A204.1 (cell line): ENCODE data around the gene SKOR1.

Source experiments
- FAIRE-seq: peaks from 2 replicates; lab custom pipeline; 2012; peaks lifted over from hg19 to GRCh38; lab: Jason Lieb, UNC

Gene SKOR1

GRCh38 chr15:67796196-67797127 is 28.8 kb upstream of the SKOR1 start:
- FAIRE-seq = no peak

DNA sequence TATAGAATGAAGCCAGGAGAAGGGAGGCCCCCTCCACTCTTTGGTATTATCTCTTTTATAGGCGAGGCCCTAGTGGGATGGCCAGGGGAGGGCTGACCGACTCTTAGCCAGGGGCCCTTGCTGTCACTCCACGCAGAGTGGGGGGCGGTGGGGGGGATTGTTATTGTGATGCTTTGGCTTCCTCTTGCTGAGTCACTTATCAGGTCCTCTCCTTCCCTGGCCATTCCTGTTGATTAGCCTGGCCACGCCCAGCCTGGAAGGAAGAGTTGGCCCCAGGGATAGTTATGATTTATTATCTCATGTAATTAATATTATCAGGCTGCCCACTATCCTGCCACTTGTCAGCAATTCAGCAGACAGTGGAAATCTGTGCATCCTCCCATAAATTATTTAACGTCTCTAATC is 25.5 kb upstream of the SKOR1 start:
- FAIRE-seq = no peak

- no peak for FAIRE-seq
These were observed 24.2 kb upstream of the SKOR1 start for GRCh38 chr15:67801142-67801541.

DNA sequence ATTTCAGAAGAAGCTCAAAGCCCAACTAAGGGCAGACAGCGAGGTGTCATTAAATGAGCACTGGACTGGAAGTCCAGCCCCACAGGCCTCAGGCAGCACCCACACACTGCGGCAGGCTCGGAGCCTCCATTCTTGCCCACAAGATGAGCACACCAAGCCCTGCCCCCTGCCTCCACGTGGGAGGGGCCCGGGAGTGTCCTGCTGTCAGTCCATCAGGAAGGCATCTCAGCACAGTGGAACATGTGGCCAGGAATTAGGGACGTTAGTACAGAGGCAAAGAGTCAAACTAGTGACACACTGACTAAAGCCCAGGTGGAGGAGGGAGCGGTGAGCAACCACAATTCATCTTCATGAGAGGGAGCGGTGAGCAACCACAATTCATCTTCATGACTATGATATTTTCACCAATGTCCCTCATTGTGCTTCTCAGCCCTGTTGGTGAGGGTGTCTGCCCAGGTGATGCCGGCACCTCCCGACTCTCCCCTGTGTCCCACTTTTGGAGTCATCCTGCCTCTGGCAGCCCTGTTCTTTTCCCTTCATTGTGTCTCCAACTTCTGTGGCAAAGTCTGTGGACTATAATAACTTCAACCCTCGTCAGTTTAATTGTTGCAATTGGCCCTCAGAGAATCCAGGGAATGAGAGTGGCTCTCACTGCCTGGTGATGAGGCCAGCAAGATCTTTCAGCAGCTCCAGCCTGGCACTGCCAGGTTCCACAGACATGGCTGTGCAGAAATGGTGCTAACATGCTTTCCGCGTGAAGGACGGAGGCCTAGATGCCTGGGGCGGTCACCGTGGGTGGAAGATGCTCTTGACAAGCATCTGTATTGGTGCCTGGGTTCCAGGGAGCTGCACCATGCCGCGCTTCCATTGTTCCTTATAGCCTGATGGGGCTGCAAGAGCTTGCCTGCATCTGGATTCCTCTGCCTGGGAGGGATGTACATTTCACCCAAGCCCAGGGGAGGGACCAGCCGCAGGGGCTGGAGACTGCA is 23.1 kb upstream of the SKOR1 start:
- no peak for FAIRE-seq

DNA sequence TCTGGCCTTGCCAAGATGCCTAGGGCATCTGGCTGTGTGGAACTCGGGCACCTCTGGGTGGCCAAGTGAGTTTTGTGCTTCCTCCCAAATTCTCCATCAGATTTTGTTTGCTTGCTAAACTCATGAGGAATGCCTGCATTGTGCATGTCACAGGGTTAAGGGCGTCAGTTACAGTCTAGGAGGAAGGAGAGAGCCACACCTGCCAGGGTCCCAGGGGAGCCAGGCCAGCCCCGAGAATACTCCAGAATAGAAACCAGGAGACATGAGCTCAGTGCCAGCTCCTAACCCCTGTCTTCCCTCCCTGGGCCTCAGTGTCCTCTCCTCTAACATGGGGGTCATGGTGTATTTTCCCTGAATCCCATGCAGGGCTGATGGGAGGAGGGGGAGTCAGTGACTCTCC is 22.0 kb upstream of the SKOR1 start:
- no peak for FAIRE-seq

- FAIRE-seq = no peak
These were observed 21.1 kb upstream of the SKOR1 start for GRCh38 chr15:67803996-67804843.

DNA sequence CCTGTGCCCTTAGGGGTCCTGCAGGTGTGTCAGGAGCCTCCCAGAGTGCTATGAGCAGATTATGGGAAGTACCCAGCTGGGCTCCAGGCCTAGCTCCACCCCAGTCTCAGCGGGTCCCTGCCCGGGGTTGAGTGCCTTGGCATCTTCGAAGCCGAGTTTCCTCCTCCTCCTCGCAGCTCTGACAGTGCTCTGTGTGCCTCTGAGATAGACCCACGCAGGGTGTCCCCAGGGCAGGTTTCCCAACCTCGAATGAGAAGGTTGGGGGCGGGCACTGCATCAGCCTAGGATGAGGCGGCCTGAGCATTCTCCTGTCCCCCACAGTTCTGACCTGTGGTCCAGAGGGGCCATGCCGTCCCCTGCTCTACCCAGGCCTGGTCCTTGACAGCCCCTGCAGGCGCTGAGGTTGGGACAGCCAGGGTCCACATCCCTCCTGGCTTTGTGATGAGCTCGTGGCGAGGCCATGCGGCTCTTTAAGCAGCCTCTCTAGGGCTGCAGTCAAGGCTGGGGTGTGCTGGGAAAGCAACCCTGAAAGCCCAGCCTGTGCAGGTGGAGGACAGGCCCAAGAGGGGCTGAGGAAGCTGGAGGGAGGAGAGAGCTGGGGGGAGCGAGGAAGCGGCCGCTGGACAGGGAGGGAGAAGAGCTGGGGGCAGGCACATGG is 20.2 kb upstream of the SKOR1 start:
- no peak for FAIRE-seq

DNA sequence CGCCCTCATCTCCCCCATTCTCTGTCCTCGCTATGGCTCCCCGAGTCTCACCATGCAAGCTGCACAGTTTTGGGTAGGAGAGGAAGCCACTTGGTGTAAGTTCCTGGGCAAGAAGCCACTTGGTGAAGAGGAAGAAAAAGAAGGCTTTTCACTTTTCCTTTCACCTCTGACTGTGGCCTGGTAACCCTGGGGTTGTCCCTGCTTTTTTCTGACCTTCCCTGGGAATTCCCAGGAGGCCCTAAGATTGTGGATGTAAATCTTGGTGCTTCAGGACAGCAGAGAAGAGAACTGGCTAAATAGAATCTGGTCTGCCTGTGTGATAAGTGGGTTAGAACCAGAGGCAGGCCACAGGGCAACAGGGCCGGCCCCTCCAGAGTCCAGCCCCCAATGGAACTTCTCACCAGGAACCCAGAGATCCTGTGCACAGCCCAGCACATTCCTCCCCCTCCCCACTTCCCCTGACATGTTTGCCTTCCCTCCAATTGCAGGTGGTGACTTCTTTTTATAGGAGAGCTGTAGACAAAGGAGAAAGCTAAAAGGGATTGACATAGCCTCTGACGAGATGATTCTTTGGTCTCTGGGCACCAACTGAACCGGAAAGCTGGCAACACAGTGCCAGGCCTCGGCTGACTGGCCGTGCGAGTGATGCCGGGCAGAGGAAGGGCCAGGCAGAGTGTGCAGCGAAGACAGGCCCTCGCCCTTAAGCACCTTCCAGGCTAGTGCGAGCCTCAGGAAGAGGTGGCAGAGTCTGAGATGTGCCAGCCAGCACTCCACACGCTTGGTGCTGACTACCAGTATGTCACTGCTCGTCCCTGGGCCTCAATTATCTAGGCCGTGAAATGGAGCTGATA is 19.4 kb upstream of the SKOR1 start:
- no peak for FAIRE-seq

GRCh38 chr15:67806536-67806935 is 18.8 kb upstream of the SKOR1 start:
- no peak for FAIRE-seq

DNA sequence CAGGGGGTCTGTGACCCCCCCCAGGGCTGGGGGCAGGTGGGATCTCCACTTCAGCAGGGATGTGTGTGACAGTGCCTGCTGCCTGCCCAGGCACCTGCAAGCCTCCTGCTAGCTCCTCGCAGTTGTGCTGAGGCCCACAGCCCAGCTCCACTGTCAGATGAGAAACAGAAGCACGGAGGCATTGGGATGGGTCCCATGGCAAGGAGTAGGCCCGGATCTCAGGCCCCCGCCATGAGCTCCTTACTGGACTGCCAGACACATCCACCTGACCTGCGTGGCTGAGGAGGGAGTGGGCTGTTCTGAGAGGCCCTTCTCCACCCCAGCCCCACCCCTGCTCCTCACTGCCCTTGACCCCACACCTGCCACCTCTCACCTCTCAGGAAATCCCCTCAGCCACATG is 18.2 kb upstream of the SKOR1 start:
- FAIRE-seq = no peak

- FAIRE-seq = no peak
These were observed 17.5 kb upstream of the SKOR1 start for GRCh38 chr15:67807836-67808235.

DNA sequence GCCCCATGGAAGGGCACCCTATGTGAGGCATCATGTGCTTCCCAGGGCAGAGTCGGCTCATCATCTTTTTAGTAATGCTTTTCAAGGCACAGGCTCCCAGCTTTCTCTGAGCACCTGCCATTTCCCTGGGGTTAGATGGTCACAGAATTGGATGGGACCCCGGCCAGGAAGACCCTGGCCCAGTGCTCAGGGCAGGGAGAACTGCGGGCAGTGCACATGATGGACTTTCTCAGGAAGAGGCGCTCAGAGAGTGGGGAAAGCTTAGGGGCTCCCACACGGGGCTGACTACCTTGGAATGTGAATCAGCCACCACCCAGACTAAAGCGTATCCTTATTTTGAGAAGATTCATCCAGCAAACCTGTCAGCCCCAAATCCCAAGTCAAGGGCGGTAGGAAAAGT is 16.5 kb upstream of the SKOR1 start:
- no peak for FAIRE-seq

DNA sequence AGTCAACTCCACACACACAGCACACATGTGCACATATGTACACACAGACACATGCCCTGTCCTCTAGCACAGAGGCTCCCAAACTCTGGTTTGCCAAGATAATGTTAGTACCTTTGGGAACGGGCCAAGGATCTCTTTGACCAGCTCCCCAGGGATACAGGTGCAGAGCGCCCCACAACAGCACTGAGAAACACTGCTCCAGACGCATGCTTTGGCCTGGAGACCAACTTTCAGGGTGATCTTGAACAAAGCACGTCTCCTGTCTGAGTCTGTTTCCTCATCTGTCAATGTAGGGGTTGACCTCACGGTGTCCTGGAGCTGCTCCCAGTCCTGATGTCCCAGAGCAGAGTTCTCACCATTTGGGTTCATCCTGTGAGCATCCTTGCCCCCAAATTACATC is 15.9 kb upstream of the SKOR1 start:
- FAIRE-seq = no peak

GRCh38 chr15:67809866-67810265 is 15.4 kb upstream of the SKOR1 start:
- no peak for FAIRE-seq

DNA sequence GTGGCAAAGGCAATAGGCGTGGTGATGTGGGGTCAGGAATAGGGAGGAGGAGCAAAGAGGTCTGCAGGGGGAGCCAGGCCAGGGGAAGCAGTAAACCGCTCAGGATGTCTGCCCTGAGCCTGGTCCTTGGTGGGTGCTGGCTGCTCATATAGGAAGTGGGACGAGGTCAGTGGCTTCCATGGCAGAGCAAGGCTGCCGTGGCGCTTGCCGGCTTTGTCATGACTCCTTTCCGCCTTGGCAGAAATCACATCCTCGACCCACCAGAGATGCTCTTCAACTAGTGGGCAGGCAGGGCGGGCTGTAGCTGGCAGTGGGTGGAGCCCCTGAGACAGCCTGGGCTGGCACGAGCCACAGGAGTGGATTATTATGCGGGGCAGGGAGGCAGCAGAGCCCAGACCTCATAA is 13.1 kb upstream of the SKOR1 start:
- FAIRE-seq = no peak

DNA sequence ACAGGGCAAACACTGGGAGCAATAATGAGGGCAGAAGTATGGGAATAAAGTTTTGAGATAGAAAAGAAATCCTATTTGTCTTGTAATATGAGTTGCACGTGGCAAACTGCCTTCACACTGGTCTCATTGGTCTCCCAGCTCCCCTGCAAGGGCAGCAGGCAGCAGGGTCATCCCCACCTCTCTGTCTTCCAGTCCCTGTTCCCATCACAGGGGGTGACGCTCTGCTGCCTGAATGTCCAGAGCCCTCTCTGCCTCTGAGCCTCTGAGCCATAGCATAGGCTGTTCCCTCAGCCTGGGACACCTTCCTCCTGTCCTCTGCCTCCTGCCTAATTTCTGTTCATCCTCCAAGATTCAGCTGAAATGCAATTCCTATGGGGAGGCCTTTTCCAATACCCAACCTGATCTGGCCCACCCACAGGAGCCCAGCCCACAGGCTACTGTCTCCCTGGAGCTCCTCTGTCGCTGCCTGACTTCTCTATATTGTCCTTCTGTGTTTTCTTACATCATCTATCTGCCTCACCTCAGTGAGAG is 12.1 kb upstream of the SKOR1 start:
- FAIRE-seq = no peak

DNA sequence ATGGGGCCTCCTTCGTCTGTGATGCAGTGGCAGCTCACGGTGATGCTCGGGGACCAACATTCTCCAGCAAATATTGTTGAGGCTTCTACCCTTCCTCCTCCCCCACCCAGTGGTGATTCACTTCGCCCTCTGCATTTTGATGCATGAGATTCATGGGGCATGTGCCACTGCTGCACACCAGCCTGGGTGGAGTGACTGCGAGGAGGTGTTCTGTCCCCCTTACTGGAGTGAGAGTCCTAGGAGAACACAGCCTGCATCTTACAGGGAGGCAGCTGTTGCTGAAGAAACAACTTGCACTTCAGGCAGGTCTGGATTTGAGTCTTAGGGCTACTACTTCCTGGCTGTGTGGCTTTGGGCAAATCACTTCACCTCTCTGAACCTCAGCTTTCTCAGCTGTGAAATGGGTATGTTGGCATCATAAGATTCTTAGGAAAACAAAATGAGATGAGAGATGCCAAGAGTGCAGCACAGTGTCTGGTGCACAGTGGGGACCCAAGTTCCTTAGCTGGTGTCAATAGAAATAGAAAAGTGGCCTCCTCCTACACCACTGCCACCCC is 10.2 kb upstream of the SKOR1 start:
- no peak for FAIRE-seq

DNA sequence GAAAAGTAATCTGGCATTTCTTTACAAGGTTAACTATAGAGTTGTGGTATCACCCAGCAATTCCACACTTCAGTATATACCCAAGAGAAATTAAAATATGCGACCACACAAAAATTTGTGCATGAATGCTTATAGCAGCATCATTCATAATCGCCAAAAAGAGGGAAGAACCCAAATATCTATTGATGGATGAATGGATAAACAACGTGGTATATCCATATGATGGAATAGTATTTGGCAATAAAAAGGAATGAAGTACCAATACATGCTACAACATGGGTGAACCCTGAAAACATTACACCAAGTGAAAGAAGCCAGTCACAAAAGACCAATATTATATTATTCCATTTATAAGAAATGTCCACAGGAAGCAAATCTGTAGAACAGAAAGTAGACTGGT is 8.6 kb upstream of the SKOR1 start:
- no peak for FAIRE-seq

DNA sequence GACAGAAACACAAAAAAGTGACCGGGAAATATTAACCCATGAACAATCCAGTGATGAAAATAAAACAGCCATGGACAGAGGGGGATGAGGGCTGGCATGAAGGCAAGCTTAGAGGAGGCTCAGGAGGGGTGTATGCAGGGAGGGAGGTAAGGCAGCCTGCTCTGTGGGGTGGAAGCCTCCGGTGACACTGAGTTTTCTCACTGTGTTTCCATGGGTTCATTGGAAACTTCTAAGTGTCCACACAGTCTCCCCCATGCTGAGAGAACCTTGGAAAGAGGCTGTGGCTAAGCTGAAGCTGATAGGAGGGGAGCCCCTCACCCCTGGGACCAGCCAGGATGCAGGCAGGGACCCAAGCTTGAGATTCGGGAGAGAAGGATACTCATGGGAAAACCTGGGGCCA is 6.8 kb upstream of the SKOR1 start:
- no peak for FAIRE-seq

DNA sequence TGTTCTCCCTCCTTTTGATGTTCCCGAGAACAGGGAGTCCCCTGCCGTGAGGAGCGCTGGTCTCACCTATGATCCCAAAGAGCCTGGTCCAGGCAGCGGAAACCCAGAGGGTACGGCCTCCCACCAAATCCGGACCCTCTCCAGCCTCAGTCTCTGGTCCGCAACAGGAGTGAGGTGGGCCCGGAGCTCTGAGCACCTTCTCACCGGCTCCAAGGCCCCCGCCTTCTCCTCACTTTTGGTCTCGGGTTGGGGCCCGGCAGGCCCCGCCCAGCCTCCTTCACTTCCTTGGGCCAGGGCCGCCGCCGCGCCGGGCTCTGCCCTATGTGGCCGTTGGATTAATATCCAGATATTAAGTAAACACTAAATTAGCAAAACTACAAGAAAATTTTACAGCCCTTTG is 5.7 kb upstream of the SKOR1 start:
- no peak for FAIRE-seq
